ENCODE measurements around the gene ANO9.

Gene ANO9

GRCh38 chr11:447923-448731 is 6.3 kb upstream of the ANO9 start:
- Histone ChIP-seq H3K9ac (ENCODE audit: low read depth, low read length) (peak overlapping the region; percentile 37), H3K4me1 (ENCODE audit: control insufficient read depth, insufficient read depth, low read length) (peaks cover 2% of the 10 kb centered on the region), H3K9me3 (ENCODE audit: control insufficient read depth, insufficient read depth, low read length) (no peaks in the 10 kb centered on the region), H3K4me3 (ENCODE audit: low read depth, low read length) (peak overlapping the region; percentile 87), H3K27me3 (ENCODE audit: control insufficient read depth, insufficient read depth, low read length) (no peaks in the 10 kb centered on the region), H3K36me3 (ENCODE audit: control insufficient read depth, insufficient read depth, low read length) (peaks cover 11% of the 10 kb centered on the region)

- Histone ChIP-seq H3K4me1 (ENCODE audit: control insufficient read depth, insufficient read depth, low read length) (peaks cover 2% of the 10 kb centered on the region), H3K9ac (ENCODE audit: low read depth, low read length) (no peak overlapping the region), H3K9me3 (ENCODE audit: control insufficient read depth, insufficient read depth, low read length) (no peaks in the 10 kb centered on the region), H3K27me3 (ENCODE audit: control insufficient read depth, insufficient read depth, low read length) (no peaks in the 10 kb centered on the region), H3K36me3 (ENCODE audit: control insufficient read depth, insufficient read depth, low read length) (no peaks in the 10 kb centered on the region), H3K4me3 (ENCODE audit: low read depth, low read length) (no peak overlapping the region)
Measured at GRCh38 chr11:446891-447290, 5.1 kb upstream of the ANO9 start.

GRCh38 chr11:445765-446588 is 4.2 kb upstream of the ANO9 start:
- Histone ChIP-seq H3K9ac (ENCODE audit: low read depth, low read length) (no peak overlapping the region), H3K9me3 (ENCODE audit: control insufficient read depth, insufficient read depth, low read length) (no peaks in the 10 kb centered on the region), H3K4me3 (ENCODE audit: low read depth, low read length) (no peak overlapping the region), H3K27me3 (ENCODE audit: control insufficient read depth, insufficient read depth, low read length) (no peaks in the 10 kb centered on the region), H3K4me1 (ENCODE audit: control insufficient read depth, insufficient read depth, low read length) (no peaks in the 10 kb centered on the region), H3K36me3 (ENCODE audit: control insufficient read depth, insufficient read depth, low read length) (no peaks in the 10 kb centered on the region)

- H3K9ac ChIP-seq (ENCODE audit: low read depth, low read length), result no peak overlapping the region
- H3K4me3 ChIP-seq (ENCODE audit: low read depth, low read length), result no peak overlapping the region
Measured at GRCh38 chr11:444396-445144, 2.8 kb upstream of the ANO9 start.

GRCh38 chr11:443542-444199 is 1.9 kb upstream of the ANO9 start:
- Histone ChIP-seq H3K9ac (ENCODE audit: low read depth, low read length) (no peak overlapping the region), H3K36me3 (ENCODE audit: control insufficient read depth, insufficient read depth, low read length) (no peaks in the 10 kb centered on the region), H3K4me1 (ENCODE audit: control insufficient read depth, insufficient read depth, low read length) (no peaks in the 10 kb centered on the region), H3K27me3 (ENCODE audit: control insufficient read depth, insufficient read depth, low read length) (no peaks in the 10 kb centered on the region), H3K4me3 (ENCODE audit: low read depth, low read length) (no peak overlapping the region), H3K9me3 (ENCODE audit: control insufficient read depth, insufficient read depth, low read length) (no peaks in the 10 kb centered on the region)

More at GRCh38 chr11:444396-445144, 2.8 kb upstream of the ANO9 start:
- Histone ChIP-seq H3K4me1 (ENCODE audit: control insufficient read depth, insufficient read depth, low read length) (no peaks in the 10 kb centered on the region), H3K27me3 (ENCODE audit: control insufficient read depth, insufficient read depth, low read length) (no peaks in the 10 kb centered on the region), H3K9me3 (ENCODE audit: control insufficient read depth, insufficient read depth, low read length) (no peaks in the 10 kb centered on the region), H3K36me3 (ENCODE audit: control insufficient read depth, insufficient read depth, low read length) (no peaks in the 10 kb centered on the region)

- no peaks in the 10 kb centered on the region for H3K27me3 ChIP-seq (ENCODE audit: control insufficient read depth, insufficient read depth, low read length)
- no peaks in the 10 kb centered on the region for H3K9me3 ChIP-seq (ENCODE audit: control insufficient read depth, insufficient read depth, low read length)
- H3K4me3 ChIP-seq (ENCODE audit: low read depth, low read length), result no peak overlapping the region
- no peaks in the 10 kb centered on the region for H3K4me1 ChIP-seq (ENCODE audit: control insufficient read depth, insufficient read depth, low read length)
- no peaks in the 10 kb centered on the region for H3K36me3 ChIP-seq (ENCODE audit: control insufficient read depth, insufficient read depth, low read length)
- H3K9ac ChIP-seq (ENCODE audit: low read depth, low read length), result no peak overlapping the region
Measured at GRCh38 chr11:442611-443081, 835 bp upstream of the ANO9 start.

- Histone ChIP-seq H3K4me1 (ENCODE audit: control insufficient read depth, insufficient read depth, low read length) (no peaks in the 10 kb centered on the region), H3K4me3 (ENCODE audit: low read depth, low read length) (peak overlapping the region; percentile 30), H3K36me3 (ENCODE audit: control insufficient read depth, insufficient read depth, low read length) (no peaks in the 10 kb centered on the region), H3K9ac (ENCODE audit: low read depth, low read length) (no peak overlapping the region), H3K9me3 (ENCODE audit: control insufficient read depth, insufficient read depth, low read length) (no peaks in the 10 kb centered on the region), H3K27me3 (ENCODE audit: control insufficient read depth, insufficient read depth, low read length) (no peaks in the 10 kb centered on the region)
Measured at GRCh38 chr11:441043-441417, 781 bp downstream of the ANO9 start.

- H3K36me3 ChIP-seq (ENCODE audit: control insufficient read depth, insufficient read depth, low read length), result no peaks in the 10 kb centered on the region
- H3K4me1 ChIP-seq (ENCODE audit: control insufficient read depth, insufficient read depth, low read length), result no peaks in the 10 kb centered on the region
- H3K9ac ChIP-seq (ENCODE audit: low read depth, low read length), result no peak overlapping the region
- no peaks in the 10 kb centered on the region for H3K27me3 ChIP-seq (ENCODE audit: control insufficient read depth, insufficient read depth, low read length)
- H3K9me3 ChIP-seq (ENCODE audit: control insufficient read depth, insufficient read depth, low read length), result no peaks in the 10 kb centered on the region
- H3K4me3 ChIP-seq (ENCODE audit: low read depth, low read length), result no peak overlapping the region
Measured at GRCh38 chr11:440065-441042, 1.5 kb downstream of the ANO9 start.

- Histone ChIP-seq H3K9ac (ENCODE audit: low read depth, low read length) (no peak overlapping the region), H3K9me3 (ENCODE audit: control insufficient read depth, insufficient read depth, low read length) (no peaks in the 10 kb centered on the region), H3K36me3 (ENCODE audit: control insufficient read depth, insufficient read depth, low read length) (no peaks in the 10 kb centered on the region), H3K27me3 (ENCODE audit: control insufficient read depth, insufficient read depth, low read length) (no peaks in the 10 kb centered on the region), H3K4me1 (ENCODE audit: control insufficient read depth, insufficient read depth, low read length) (no peaks in the 10 kb centered on the region), H3K4me3 (ENCODE audit: low read depth, low read length) (no peak overlapping the region)
Measured at GRCh38 chr11:439315-440064, 2.3 kb downstream of the ANO9 start.
